Myometrial cell (primary cell): ENCODE measurements around the gene PYY. TPM values are rescaled to one million over a fixed set of nuclear protein-coding genes. Genes with fewer than 3 reads are reported as not detected.

Experiments
- total RNA-seq: library from RNA; depleted of rRNA; stranded (reverse); fragments of >200 nt; gene quantifications from 2 replicates; pipeline ENCODE4 v1.2.3, GENCODE V29; 2015

The PYY gene
- not detected in 2 replicates for total RNA-seq

GRCh38 chr17:43953746-43954145 is at the start of gene PYY:
Gene PYY (minus strand): TSS chr17:43953940. CDS start chr17:43953483, 457 bp downstream.

GRCh38 chr17:43942051-43942685 is 11.6 kb downstream of the PYY start, which contains the start of gene PPY:
Gene PPY (minus strand): TSS chr17:43942476. CDS start chr17:43941654, 822 bp downstream.

DNA sequence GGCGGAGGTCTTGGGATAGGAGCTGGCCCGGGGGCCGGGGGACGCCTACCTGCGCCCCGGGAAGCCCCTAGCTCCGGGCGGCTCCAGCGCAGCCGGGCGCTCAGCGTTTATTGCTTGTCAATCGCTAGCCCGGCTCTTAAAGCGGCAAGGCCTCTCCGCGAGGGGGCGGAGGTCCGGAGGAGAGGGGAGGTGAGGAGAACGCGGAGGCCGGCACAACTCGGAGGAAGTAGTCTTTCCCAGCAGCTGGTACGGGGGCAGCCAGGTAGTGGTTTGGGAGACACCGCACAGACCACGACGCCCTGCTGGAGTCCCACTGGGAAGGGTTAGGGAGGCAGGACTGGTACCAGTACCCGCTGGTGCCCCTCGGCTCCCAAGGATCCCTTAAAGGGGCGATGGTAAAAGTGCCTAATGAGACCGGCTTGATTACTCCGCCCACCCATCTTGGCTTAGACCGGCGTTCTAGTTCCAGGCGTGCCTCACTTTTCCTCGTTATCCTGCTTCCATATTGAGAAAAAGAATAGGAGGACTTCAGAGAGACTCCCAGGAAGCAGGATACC is 46.2 kb downstream of the PYY start, which contains the start of gene MPP2:
Gene MPP2 (minus strand): TSS at position 112 of the 557 bp plus-strand sequence. CDS start 3,076 bp downstream, outside the sequence.

Other genes with a start within 250 kb of the PYY start
- not detected in 2 replicates for gene SOST, start 195.1 kb downstream of the PYY start, total RNA-seq
- 37.6 and 40.9 TPM in 2 replicates for gene DUSP3, start 175.0 kb downstream of the PYY start, total RNA-seq
- gene CFAP97D1, start 173.5 kb downstream of the PYY start, total RNA-seq, result not detected in 2 replicates
- gene MPP3, start 120.8 kb downstream of the PYY start, total RNA-seq, result 2.9 and 3.5 TPM in 2 replicates
- not detected in 2 replicates for gene CD300LG, start 106.8 kb downstream of the PYY start, total RNA-seq
- gene MPP2, start 46.4 kb downstream of the PYY start, total RNA-seq, result 0.58 and 3.9 TPM in 2 replicates
- not detected in 2 replicates for gene PPY, start 11.5 kb downstream of the PYY start, total RNA-seq
- 10.1 and 10.8 TPM in 2 replicates for gene NAGS, start 50.7 kb upstream of the PYY start, total RNA-seq
- gene TMEM101, start 61.0 kb upstream of the PYY start, total RNA-seq, result 78.2 and 83.9 TPM in 2 replicates
- gene LSM12, start 112.7 kb upstream of the PYY start, total RNA-seq, result 50.2 and 60.8 TPM in 2 replicates
- gene G6PC3, start 116.8 kb upstream of the PYY start, total RNA-seq, result 44.8 and 57.4 TPM in 2 replicates
- gene HDAC5, start 169.7 kb upstream of the PYY start, total RNA-seq, result 28.0 and 38.5 TPM in 2 replicates
- gene HROB, start 188.0 kb upstream of the PYY start, total RNA-seq, result 4.0 and 5.7 TPM in 2 replicates
- not detected in 2 replicates for gene ASB16, start 216.8 kb upstream of the PYY start, total RNA-seq
- 26.8 and 45.3 TPM in 2 replicates for gene TMUB2, start 233.0 kb upstream of the PYY start, total RNA-seq
- 45.6 and 50.9 TPM in 2 replicates for gene ATXN7L3, start 245.9 kb upstream of the PYY start, total RNA-seq